GM23338 (cell line): ENCODE data around the gene HEXD. TPM values are rescaled to one million over a fixed set of nuclear protein-coding genes. Genes with fewer than 3 reads are reported as not detected.

Experiments used
- ATAC-seq: fragments of 200-7000 bp; cut with Tn5 transposase; 3 replicates; pipeline ENCODE4 v1.9.1; 2020
- DNase-seq: peaks from one replicate; pipeline ENCODE4 v3.0.0-alpha.2; 2015; ENCODE audit warnings: low spot score
- H2AFZ ChIP-seq: fragments of 200-600 bp; sonication (generic); 2 replicates; pipeline ENCODE4 v1.8.0; 2016; ENCODE audit warnings: antibody characterized with exemption, mild to moderate bottlenecking, moderate library complexity
- H3F3A ChIP-seq: fragments of 200-600 bp; sonication (generic); replicated peaks from 2 replicates; pipeline ENCODE4 v1.8.0; 2017; ENCODE audit warnings: antibody characterized with exemption, mixed run types, low read depth
- H3K27ac ChIP-seq: fragments of 200-600 bp; sonication (generic); 2 replicates; pipeline ENCODE4 v1.6.1; 2016; ENCODE audit warnings: low read depth
- H3K27me3 ChIP-seq: fragments of 200-600 bp; sonication (generic); 2 replicates; pipeline ENCODE4 v1.8.0; 2016; ENCODE audit warnings: mild to moderate bottlenecking, mixed run types, moderate library complexity; ENCODE audit not compliant: insufficient read depth
- H3K36me3 ChIP-seq: fragments of 200-600 bp; sonication (generic); 2 replicates; pipeline ENCODE4 v1.8.0; 2016; ENCODE audit warnings: mild to moderate bottlenecking; ENCODE audit not compliant: insufficient read depth
- H3K4me1 ChIP-seq: fragments of 200-600 bp; sonication (generic); 2 replicates; pipeline ENCODE4 v1.8.0; 2016; ENCODE audit warnings: mild to moderate bottlenecking, moderate library complexity; ENCODE audit not compliant: insufficient read depth
- H3K4me2 ChIP-seq: fragments of 200-600 bp; sonication (generic); 2 replicates; pipeline ENCODE4 v1.7.1; 2017; ENCODE audit warnings: mixed run types
- H3K4me3 ChIP-seq: fragments of 200-600 bp; sonication (generic); 2 replicates; pipeline ENCODE4 v1.6.1; 2016; ENCODE audit warnings: mixed run types
- H3K79me2 ChIP-seq: fragments of 200-600 bp; sonication (generic); replicated peaks from 2 replicates; pipeline ENCODE4 v1.8.0; 2017; ENCODE audit warnings: mild to moderate bottlenecking; ENCODE audit not compliant: insufficient read depth
- H3K9me2 ChIP-seq: fragments of 200-600 bp; sonication (generic); 2 replicates; pipeline ENCODE4 v1.8.0; 2017; ENCODE audit not compliant: insufficient read depth
- H4K20me1 ChIP-seq: fragments of 200-600 bp; sonication (generic); replicated peaks from 2 replicates; pipeline ENCODE4 v1.8.0; 2017; ENCODE audit warnings: mild to moderate bottlenecking; ENCODE audit not compliant: insufficient read depth
- H3K27ac Mint-ChIP-seq: 2 replicates; pipeline ENCODE4 v1.8.0; 2020; ENCODE audit warnings: inconsistent platforms, mild to moderate bottlenecking, moderate library complexity, mixed read lengths
- H3K27me3 Mint-ChIP-seq: 3 replicates; pipeline ENCODE4 v1.8.0; 2022; ENCODE audit warnings: low read depth, mild to moderate bottlenecking, moderate library complexity, mixed read lengths, inconsistent platforms; ENCODE audit not compliant: insufficient read depth, poor library complexity
- H3K36me3 Mint-ChIP-seq: 3 replicates; pipeline ENCODE4 v1.8.0; 2021; ENCODE audit warnings: low read depth, mild to moderate bottlenecking, inconsistent platforms, moderate library complexity, mixed read lengths
- H3K4me1 Mint-ChIP-seq: 3 replicates; pipeline ENCODE4 v1.8.0; 2020; ENCODE audit warnings: mild to moderate bottlenecking, inconsistent platforms, mixed read lengths
- H3K4me3 Mint-ChIP-seq: 3 replicates; pipeline ENCODE4 v1.8.0; 2021; ENCODE audit warnings: moderate library complexity, mild to moderate bottlenecking, inconsistent platforms, mixed read lengths
- H3K9me3 Mint-ChIP-seq: 3 replicates; pipeline ENCODE4 v1.8.0; 2020; ENCODE audit warnings: moderate library complexity, mild to moderate bottlenecking, inconsistent platforms, mixed read lengths
- CREB1 ChIP-seq: fragments of 250-450 bp; sonication (Bioruptor Pico); IDR thresholded peaks from 2 replicates; pipeline ENCODE4 v1.5.0; 2020; ENCODE audit warnings: low read depth, mild to moderate bottlenecking, moderate library complexity
- JUNB ChIP-seq: IDR thresholded peaks from one replicate; pipeline ENCODE4 v1.6.1; 2016; ENCODE audit warnings: antibody characterized with exemption; ENCODE audit not compliant: unreplicated experiment
- NANOG ChIP-seq: IDR thresholded peaks from 2 replicates; pipeline ENCODE4 v1.6.1; 2016; ENCODE audit warnings: antibody characterized with exemption, borderline replicate concordance
- polyA plus RNA-seq: library from polyadenylated mRNA; unstranded; fragments of >200 nt; fragmentation: Nextera tagmentation; extraction: Ambion mirVana; gene quantifications from 2 replicates; pipeline ENCODE4 v1.2.1, GENCODE V29; 2016
- total RNA-seq: library from RNA; depleted of rRNA; stranded (reverse); fragments of >200 nt; shearing (Covaris generic); gene quantifications from 2 replicates; pipeline ENCODE4 v1.2.3, GENCODE V29; 2014
- TF ChIP-seq, protein P1 (sequence below): fragments of 250-450 bp; sonication (Bioruptor Pico); IDR thresholded peaks from 2 replicates; pipeline ENCODE4 v1.5.0; 2020; ENCODE audit warnings: mild to moderate bottlenecking, moderate library complexity
- TF ChIP-seq, protein P2 (sequence below), 2 experiments: fragments of 200-600 bp in 1 of 2; sonication (generic) in 1 of 2; conservative IDR thresholded peaks; 2 replicates each; pipeline versions ENCODE4 v1.5.1 to v1.6.1; 2016 to 2017; ENCODE audit warnings: antibody characterized with exemption in 2 of 2, low read depth in 2 of 2, mild to moderate bottlenecking in 2 of 2, moderate library complexity in 1 of 2

The HEXD gene
- total and polyA plus RNA-seq, 2 experiments from 2014 or later, result 11.9 to 31.1 TPM

DNA sequence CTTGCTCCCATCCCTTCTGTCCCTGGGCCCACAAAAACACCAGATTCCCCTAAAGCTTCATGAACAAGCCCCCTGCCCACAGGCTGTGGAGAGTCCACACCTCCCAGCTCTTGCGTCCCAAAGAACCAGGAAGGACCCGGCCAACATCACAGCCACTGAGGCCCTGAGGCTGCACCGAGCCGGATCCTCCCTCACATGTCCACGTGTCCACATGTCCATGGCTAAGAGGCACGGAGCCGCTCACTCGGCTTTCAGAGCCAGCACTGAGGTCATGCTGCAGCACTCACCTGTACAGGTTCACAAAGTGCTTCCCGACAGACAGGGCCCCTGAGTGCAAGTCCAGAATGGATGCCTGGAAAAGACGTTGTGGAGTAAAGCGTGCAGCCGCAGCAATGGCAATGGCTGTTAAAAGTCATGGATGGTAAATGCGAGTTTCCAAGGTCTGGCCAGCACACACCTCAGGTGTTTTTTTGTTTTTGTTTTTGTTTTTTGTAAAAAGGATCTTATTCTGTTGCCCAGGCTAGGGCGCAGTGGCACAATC, 11.9 kb upstream of the HEXD start (continued):
- TF ChIP-seq, protein P1, sequence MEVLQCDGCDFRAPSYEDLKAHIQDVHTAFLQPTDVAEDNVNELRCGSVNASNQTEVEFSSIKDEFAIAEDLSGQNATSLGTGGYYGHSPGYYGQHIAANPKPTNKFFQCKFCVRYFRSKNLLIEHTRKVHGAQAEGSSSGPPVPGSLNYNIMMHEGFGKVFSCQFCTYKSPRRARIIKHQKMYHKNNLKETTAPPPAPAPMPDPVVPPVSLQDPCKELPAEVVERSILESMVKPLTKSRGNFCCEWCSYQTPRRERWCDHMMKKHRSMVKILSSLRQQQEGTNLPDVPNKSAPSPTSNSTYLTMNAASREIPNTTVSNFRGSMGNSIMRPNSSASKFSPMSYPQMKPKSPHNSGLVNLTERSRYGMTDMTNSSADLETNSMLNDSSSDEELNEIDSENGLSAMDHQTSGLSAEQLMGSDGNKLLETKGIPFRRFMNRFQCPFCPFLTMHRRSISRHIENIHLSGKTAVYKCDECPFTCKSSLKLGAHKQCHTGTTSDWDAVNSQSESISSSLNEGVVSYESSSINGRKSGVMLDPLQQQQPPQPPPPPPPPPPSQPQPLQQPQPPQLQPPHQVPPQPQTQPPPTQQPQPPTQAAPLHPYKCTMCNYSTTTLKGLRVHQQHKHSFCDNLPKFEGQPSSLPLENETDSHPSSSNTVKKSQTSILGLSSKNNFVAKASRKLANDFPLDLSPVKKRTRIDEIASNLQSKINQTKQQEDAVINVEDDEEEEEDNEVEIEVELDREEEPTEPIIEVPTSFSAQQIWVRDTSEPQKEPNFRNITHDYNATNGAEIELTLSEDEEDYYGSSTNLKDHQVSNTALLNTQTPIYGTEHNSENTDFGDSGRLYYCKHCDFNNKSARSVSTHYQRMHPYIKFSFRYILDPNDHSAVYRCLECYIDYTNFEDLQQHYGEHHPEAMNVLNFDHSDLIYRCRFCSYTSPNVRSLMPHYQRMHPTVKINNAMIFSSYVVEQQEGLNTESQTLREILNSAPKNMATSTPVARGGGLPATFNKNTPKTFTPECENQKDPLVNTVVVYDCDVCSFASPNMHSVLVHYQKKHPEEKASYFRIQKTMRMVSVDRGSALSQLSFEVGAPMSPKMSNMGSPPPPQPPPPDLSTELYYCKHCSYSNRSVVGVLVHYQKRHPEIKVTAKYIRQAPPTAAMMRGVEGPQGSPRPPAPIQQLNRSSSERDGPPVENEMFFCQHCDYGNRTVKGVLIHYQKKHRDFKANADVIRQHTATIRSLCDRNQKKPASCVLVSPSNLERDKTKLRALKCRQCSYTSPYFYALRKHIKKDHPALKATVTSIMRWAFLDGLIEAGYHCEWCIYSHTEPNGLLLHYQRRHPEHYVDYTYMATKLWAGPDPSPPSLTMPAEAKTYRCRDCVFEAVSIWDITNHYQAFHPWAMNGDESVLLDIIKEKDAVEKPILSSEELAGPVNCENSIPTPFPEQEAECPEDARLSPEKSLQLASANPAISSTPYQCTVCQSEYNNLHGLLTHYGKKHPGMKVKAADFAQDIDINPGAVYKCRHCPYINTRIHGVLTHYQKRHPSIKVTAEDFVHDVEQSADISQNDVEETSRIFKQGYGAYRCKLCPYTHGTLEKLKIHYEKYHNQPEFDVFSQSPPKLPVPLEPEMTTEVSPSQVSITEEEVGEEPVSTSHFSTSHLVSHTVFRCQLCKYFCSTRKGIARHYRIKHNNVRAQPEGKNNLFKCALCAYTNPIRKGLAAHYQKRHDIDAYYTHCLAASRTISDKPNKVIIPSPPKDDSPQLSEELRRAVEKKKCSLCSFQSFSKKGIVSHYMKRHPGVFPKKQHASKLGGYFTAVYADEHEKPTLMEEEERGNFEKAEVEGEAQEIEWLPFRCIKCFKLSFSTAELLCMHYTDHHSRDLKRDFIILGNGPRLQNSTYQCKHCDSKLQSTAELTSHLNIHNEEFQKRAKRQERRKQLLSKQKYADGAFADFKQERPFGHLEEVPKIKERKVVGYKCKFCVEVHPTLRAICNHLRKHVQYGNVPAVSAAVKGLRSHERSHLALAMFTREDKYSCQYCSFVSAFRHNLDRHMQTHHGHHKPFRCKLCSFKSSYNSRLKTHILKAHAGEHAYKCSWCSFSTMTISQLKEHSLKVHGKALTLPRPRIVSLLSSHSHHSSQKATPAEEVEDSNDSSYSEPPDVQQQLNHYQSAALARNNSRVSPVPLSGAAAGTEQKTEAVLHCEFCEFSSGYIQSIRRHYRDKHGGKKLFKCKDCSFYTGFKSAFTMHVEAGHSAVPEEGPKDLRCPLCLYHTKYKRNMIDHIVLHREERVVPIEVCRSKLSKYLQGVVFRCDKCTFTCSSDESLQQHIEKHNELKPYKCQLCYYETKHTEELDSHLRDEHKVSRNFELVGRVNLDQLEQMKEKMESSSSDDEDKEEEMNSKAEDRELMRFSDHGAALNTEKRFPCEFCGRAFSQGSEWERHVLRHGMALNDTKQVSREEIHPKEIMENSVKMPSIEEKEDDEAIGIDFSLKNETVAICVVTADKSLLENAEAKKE (CRISPR knock-in tag), result no peak
- TF ChIP-seq NANOG (no peak), JUNB (no peak), CREB1 (no peak)

DNA sequence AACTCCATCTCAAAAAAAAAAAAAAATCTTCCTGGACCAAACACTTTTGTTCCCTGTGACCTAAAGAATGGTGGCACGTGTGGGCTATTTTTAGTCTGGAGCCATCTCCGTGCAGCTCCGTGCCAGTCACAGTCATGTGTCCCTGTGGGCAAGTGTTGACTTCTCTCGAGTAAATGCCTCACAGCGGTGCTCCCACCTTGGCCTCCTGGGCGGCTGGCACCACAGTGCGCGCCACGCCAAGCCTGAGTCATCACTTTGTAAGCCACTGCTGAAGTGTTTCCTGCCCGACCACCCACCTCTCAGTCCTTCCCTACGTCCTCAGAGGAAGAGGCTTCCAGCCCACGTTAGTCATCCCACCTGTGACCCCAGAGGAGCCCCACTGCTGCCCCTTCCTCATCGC, 10.9 kb upstream of the HEXD start:
- H3K4me1 ChIP-seq, result no peaks in the 10 kb centered on the region
- no peak overlapping the region; the same call in 1 of the 2 replicates for H3K27ac Mint-ChIP-seq
- H3K27ac ChIP-seq, result no peak overlapping the region
- peaks cover 5% of the 10 kb centered on the region for H3K36me3 Mint-ChIP-seq
- no peak for TF ChIP-seq NANOG
- TF ChIP-seq CREB1, result no peak
- TF ChIP-seq, protein P2, sequence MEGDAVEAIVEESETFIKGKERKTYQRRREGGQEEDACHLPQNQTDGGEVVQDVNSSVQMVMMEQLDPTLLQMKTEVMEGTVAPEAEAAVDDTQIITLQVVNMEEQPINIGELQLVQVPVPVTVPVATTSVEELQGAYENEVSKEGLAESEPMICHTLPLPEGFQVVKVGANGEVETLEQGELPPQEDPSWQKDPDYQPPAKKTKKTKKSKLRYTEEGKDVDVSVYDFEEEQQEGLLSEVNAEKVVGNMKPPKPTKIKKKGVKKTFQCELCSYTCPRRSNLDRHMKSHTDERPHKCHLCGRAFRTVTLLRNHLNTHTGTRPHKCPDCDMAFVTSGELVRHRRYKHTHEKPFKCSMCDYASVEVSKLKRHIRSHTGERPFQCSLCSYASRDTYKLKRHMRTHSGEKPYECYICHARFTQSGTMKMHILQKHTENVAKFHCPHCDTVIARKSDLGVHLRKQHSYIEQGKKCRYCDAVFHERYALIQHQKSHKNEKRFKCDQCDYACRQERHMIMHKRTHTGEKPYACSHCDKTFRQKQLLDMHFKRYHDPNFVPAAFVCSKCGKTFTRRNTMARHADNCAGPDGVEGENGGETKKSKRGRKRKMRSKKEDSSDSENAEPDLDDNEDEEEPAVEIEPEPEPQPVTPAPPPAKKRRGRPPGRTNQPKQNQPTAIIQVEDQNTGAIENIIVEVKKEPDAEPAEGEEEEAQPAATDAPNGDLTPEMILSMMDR (conservative IDR thresholded peaks at IDR 0.05; ENCODE audit: low read depth in 2 of 2), result no peak
- no peak overlapping the region for H3K4me2 ChIP-seq
- no peaks in the 10 kb centered on the region for H3K9me2 ChIP-seq
- no peaks in the 10 kb centered on the region for H3K79me2 ChIP-seq
- DNase-seq (no peak), ATAC-seq (no peak)
- H3K36me3 ChIP-seq, result no peaks in the 10 kb centered on the region
- H3K4me3 ChIP-seq, result no peak overlapping the region
- no peaks in the 10 kb centered on the region; the same call in 2 of the 3 replicates for H3K4me1 Mint-ChIP-seq
- H3F3A ChIP-seq, result no peaks in the 10 kb centered on the region
- peaks cover 6% of the 10 kb centered on the region for H3K27me3 Mint-ChIP-seq
- H2AFZ ChIP-seq, result no peak overlapping the region
- H4K20me1 ChIP-seq, result no peaks in the 10 kb centered on the region; the same call in 1 of the 2 replicates
- H3K4me3 Mint-ChIP-seq, result no peak overlapping the region
- H3K9me3 Mint-ChIP-seq, result no peaks in the 10 kb centered on the region; the same call in 2 of the 3 replicates
- no peaks in the 10 kb centered on the region for H3K27me3 ChIP-seq
